A549 (cell line): ENCODE data around the gene KAT6B.

ENCODE experiments used
- CHD4 ChIP-seq: fragments of 200-600 bp; sonication (generic); IDR thresholded peaks from 2 replicates; pipeline ENCODE4 v1.6.1; 2016; ENCODE audit warnings: antibody characterized with exemption, mild to moderate bottlenecking, borderline replicate concordance
- CTCF ChIP-seq: fragments of >200 bp; sonication (Bioruptor Twin); formaldehyde crosslinking; IDR thresholded peaks from 3 replicates; pipeline ENCODE4 v1.5.1; 2016
- EP300 ChIP-seq, 2 experiments: fragments of >200 bp; sonication (Bioruptor Twin); formaldehyde crosslinking; IDR thresholded peaks; 2 replicates in 1 of 2; 3 replicates in 1 of 2; pipeline ENCODE4 v1.6.1; 2016 to 2017
- FOSL2 ChIP-seq, 2 experiments: fragments of 450-650 bp in 1 of 2; fragments of >200 bp in 1 of 2; sonication (Bioruptor Twin) in 1 of 2; formaldehyde crosslinking; IDR thresholded peaks; 2 replicates each; pipeline versions ENCODE4 v1.5.0 to v1.6.1; 2016 to 2020; ENCODE audit warnings: mild to moderate bottlenecking in 1 of 2, moderate library complexity in 1 of 2
- HOXA7 ChIP-seq: fragments of 250-450 bp; sonication (Bioruptor Pico); IDR thresholded peaks from 2 replicates; pipeline ENCODE4 v1.5.0; 2020; ENCODE audit warnings: mild to moderate bottlenecking, moderate library complexity
- KDM1A ChIP-seq: fragments of 200-600 bp; sonication (generic); IDR thresholded peaks from 2 replicates; pipeline ENCODE4 v1.6.1; 2016; ENCODE audit warnings: low read depth, mild to moderate bottlenecking
- MAFK ChIP-seq: fragments of 450-650 bp; IDR thresholded peaks from 2 replicates; pipeline ENCODE4 v1.6.1; 2014; ENCODE audit not compliant: partially characterized antibody
- MAX ChIP-seq: IDR thresholded peaks from 2 replicates; pipeline ENCODE4 v1.6.1; 2012
- POLR2A ChIP-seq: IDR thresholded peaks from 2 replicates; pipeline ENCODE4 v1.6.1; 2012; ENCODE audit warnings: mild to moderate bottlenecking, low read length
- RFX5 ChIP-seq: fragments of 450-650 bp; IDR thresholded peaks from 2 replicates; pipeline ENCODE4 v1.7.1; 2014; ENCODE audit warnings: antibody characterized with exemption, mild to moderate bottlenecking, moderate library complexity
- SMC3 ChIP-seq: fragments of >200 bp; sonication (Bioruptor Twin); formaldehyde crosslinking; IDR thresholded peaks from 3 replicates; pipeline ENCODE4 v1.6.1; 2018; ENCODE audit warnings: inconsistent platforms
- USF2 ChIP-seq: fragments of 450-650 bp; IDR thresholded peaks from 2 replicates; pipeline ENCODE4 v1.6.1; 2014; ENCODE audit warnings: antibody characterized with exemption
- TF ChIP-seq, protein P1 (sequence below): fragments of 150-350 bp; IDR thresholded peaks from 2 replicates; pipeline ENCODE4 v1.6.1; 2014; ENCODE audit warnings: low read depth, mild to moderate bottlenecking, low read length
- TF ChIP-seq, protein P2 (sequence below): IDR thresholded peaks from 2 replicates; pipeline ENCODE4 v1.6.1; 2012

DNA sequence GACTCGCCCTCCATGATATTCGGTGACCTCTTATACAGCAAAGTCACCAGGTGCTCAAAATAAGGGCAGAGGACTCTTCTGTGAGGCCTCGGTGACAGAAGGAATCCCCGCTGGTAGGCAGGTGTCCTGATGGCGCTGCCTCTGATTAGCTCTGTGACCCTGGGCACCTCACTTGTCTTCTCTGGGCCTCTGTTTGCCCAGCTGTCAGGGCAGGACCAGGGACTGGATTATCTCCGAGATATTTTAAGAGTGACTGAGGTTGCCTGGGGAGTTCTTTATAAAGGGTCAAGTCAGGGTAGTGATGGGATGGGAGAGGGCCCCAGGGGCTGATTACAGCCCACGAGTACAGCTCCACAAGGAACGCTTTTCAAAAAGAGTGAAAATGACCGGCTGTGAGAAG is 214.2 kb downstream of the KAT6B start:
- TF ChIP-seq CTCF (no peak), RFX5 (no peak), SMC3 (no peak), POLR2A (no peak), EP300 (IDR thresholded peaks at IDR 0.05) (no peak), KDM1A (no peak), CHD4 (no peak), HOXA7 (CRISPR knock-in tag) (no peak), FOSL2 (IDR thresholded peaks at IDR 0.05) (no peak), FOSL2 (CRISPR knock-in tag; IDR thresholded peaks at IDR 0.05) (no peak), USF2 (no peak), MAX (no peak), MAFK (no peak)
- TF ChIP-seq, protein P1, sequence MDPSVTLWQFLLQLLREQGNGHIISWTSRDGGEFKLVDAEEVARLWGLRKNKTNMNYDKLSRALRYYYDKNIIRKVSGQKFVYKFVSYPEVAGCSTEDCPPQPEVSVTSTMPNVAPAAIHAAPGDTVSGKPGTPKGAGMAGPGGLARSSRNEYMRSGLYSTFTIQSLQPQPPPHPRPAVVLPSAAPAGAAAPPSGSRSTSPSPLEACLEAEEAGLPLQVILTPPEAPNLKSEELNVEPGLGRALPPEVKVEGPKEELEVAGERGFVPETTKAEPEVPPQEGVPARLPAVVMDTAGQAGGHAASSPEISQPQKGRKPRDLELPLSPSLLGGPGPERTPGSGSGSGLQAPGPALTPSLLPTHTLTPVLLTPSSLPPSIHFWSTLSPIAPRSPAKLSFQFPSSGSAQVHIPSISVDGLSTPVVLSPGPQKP: no peak
- TF ChIP-seq, protein P2, sequence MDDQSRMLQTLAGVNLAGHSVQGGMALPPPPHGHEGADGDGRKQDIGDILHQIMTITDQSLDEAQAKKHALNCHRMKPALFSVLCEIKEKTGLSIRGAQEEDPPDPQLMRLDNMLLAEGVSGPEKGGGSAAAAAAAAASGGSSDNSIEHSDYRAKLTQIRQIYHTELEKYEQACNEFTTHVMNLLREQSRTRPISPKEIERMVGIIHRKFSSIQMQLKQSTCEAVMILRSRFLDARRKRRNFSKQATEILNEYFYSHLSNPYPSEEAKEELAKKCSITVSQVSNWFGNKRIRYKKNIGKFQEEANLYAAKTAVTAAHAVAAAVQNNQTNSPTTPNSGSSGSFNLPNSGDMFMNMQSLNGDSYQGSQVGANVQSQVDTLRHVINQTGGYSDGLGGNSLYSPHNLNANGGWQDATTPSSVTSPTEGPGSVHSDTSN: no peak
